Right lung (tissue), 5 donors: ENCODE measurements around the gene HDGFL2. TPM values are rescaled to one million over a fixed set of nuclear protein-coding genes. Genes with fewer than 3 reads are reported as not detected.
A peak's percentile ranks its signal among the peaks of the same experiment; 100 is the strongest.

Source experiments
- DNase-seq, 2 donors: peaks; one replicate each; pipeline ENCODE4 v3.0.0-alpha.2; 2013
- polyA plus RNA-seq, 5 donors: library from polyadenylated mRNA; unstranded; fragments of 120-200 nt; gene quantifications; one replicate each; pipeline versions ENCODE4 v1.2.1 to v1.2.3, GENCODE V29; 2013; ENCODE audit warnings: inconsistent platforms in 1 of 5, low replicate concordance in 1 of 5; ENCODE audit not compliant: insufficient read length in 5 of 5, insufficient read depth in 1 of 5

The HDGFL2 gene
- polyA plus RNA-seq, 5 donors: 59.1 to 97.0 (median 77.2) TPM

GRCh38 chr19:4443966-4444764 lies 27.9 kb upstream of the HDGFL2 start:
- DNase-seq: no peak

GRCh38 chr19:4444765-4445741 lies 27.0 kb upstream of the HDGFL2 start:
- no peak for DNase-seq

GRCh38 chr19:4445963-4446703 lies 26.0 kb upstream of the HDGFL2 start:
- no peak for DNase-seq

DNA sequence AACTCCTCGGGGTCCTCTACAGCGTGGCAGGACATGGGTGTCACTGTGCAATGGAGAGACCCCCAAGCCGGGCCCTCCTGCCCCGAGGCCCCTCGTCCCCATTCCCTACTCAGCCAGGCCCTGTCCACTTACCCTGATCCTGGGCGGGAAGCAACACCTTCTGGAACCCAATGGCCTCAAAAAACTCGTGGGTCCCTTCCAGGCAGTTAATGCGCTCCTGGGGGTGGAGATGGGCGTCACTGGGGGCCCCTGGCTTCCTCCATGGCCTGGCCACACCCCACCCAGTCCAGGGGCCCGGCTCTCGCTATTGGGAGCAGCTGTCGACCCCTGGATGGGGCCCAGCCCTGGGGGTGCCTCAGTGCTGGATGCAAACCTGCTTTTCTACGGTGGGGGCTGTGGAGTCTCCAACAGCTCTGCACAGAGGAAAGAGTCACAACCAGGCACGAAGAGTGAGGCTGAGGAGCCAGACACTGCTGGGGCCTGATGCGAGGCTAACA lies 25.3 kb upstream of the HDGFL2 start:
- no peak for DNase-seq

DNA sequence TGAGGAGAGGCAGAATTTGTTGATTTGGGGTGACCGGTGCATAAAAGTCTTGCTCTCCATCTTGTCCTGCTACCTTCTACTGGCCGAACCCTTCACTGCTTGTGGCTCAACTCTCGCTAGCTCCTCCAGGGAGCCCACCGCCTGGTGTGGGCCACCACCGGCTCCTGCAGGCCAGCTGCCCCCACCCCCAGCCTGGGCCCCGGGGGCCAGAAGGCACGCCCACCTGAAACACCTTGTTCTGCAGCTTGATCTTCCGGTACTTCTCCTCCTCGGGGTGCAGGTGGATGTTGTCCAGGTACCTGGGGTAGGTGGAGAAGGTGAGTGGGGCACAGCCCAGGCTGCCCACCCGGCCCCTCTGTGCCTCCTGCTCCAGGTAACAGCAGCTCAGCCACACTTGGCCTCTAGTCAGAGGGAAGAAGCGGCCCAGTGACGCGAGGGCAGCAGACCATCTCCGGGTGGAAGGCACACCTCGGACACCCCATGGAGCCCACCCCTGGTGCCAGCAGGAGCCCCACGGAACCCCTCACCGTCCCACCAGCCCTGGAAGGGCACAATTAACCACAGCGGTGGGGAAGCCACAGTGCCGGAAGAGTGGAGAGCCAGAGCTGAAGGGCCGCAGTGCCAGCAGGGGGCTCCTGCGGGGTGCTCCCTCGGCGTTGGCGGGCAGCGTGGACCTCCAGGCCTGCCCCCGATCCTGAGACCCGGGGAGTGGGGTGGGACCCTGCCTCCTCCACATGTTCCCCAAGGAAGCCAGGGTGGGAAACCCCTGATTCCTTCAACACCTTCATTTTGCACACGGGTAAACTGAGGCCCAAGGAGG lies 24.6 kb upstream of the HDGFL2 start:
- no peak for DNase-seq

DNA sequence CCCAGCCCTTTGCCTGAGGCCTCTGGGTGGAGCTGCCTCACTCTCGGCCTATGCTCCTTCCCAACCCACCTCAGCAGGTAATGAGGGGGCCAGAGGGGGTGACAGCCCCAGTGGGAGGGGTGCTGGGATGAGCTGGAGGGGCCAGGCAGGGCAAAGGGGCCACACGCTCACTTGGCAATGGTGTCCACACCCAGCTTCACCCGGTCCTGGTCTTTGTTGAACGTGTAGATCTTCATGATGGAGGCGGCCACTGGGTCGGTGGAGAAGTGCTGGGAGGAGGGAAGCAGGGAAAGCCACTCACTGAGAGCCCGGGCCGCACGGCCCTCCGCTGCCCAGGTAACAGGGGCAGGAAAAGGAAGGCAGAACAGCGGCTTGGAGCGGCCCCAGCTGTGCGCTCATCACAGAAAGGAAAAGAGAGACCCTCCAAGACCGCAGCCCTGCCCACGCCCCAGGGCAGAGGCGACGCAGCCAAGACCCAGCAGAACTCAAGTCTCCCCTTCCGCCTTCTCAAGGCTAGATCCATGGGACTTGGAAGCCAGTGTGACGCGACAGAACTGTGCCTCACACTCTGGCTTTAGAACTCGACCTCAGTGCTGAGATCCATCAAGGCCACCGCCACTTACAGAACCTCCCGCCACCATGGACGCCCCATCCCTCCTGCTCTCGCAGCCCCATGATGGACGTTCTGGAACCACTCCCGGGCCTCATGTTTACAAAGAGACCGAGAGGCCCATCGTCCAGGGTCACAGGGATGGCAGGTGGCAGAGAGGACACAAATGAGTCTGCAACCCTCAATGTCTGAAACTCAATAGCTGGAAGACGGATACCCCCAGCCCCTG lies 23.7 kb upstream of the HDGFL2 start:
- no peak for DNase-seq

- peak in 1 of 2 donors; percentile 36 for DNase-seq
Measured at GRCh38 chr19:4449022-4449638, 23.0 kb upstream of the HDGFL2 start.

GRCh38 chr19:4449639-4450028 lies 22.5 kb upstream of the HDGFL2 start:
- DNase-seq: no peak

GRCh38 chr19:4452230-4452990 lies 19.7 kb upstream of the HDGFL2 start:
- DNase-seq: no peak

- DNase-seq: no peak
Measured at GRCh38 chr19:4453232-4454179, 18.6 kb upstream of the HDGFL2 start.

DNA sequence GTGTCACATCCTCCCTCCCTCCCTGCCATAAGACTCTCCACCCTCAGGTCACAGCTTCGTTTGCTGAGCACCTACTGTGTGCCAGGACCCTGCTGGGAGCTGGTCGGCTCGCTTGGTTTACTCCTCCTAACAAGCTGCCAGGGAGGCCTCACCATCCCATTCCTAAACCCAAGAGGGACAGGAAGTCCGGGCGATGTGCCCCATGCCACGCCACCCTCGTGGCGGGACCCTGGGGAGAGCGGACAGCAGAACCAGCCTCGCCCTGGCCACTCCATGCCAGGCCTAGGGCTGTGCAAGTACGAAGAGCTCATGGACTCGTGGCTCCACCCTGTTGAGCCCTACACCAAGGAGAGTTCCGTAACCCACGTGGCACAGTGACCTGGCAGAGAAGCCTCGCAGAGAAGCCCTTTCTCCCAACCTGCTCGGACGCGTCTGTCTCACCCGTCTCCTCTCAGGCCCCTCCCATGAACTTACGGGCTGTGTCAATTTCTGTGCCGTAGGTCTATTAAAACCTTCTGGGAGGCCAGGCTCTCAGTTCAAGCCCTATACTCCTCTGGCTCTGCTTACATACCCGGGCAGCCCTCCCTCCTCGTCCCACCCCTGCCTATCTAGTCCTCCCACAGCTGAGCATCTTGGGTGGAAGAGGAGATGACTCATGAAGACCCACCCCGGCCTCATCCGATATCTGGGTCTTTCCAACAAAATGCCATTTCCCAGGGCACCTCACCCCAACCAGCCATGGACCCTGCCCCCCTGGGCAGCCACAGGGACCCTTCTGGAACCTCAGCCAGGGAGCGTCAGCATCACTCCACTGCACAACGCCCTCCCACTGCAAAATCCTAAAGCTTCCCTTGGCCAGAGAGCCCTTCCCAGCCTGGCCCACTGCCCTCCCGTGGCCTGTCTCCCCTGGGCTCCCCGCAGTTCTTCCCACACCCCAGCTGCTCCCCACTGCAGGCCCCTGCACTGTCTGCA lies 17.1 kb upstream of the HDGFL2 start:
- no peak for DNase-seq

DNA sequence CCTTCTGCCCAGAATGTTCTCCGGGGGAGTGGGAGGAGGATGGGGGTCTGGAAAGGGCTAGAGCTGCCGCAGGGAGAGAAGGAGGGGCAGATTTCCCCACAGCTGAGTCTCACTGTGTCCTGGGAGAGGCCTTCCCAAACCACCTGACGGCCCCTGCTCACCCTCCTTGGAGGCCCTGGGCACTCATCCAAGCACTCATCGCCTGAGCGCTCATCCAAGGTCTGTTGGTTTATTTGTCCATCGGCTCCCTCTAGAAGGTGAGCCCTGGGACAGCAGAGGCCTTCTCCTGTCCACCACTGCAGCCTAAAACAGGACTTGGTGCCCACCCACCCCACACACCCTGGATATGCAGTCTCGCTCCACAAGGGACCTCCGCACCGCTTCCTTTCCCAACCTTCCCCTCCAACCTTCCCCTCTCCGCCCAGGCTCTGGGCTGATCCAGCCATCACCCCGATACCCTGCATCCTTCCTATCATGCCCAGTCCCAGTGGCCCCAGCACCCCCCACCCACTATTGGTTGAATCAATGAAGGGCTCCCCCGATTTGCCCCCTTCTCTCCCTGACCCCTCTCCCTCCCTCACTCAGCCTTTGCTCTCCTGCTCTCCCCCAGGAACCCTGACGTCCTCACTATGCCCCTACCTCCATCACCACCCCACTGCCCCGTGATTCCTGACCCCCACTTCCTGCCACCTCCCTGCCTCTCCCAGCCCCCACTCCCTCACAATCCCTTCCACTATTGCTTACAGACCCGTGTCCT lies 16.2 kb upstream of the HDGFL2 start:
- no peak for DNase-seq

DNA sequence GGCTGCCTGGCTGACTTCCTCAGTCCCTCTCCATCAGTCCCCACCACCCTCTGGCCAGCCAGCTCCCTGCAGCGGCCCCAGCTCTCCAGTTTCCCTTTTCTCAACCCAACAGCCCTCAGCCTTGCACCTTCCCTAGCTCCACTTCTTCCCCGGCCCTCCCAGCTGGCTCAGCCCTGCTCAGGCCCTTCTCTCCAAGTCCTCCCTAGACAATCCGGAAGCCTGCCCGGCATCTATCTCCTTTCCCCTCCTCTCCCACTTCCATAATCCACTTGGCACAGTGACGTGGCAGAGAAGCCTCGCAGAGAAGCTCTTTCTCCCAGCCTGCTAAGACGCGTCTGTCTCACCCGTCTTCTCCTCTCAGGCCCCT lies 15.6 kb upstream of the HDGFL2 start:
- DNase-seq: peak in 1 of 2 donors; percentile 49

GRCh38 chr19:4456843-4457653 lies 15.0 kb upstream of the HDGFL2 start:
- peak; percentile 70 to 76 for DNase-seq
